ENCODE data around the gene KCNQ1. TPM values are rescaled to one million over a fixed set of nuclear protein-coding genes. Genes with fewer than 3 reads are reported as not detected.

The KCNQ1 gene
- total RNA-seq, 1 experiment from 2014 or later, result not detected

GRCh38 chr11:2584434-2584811, 139.6 kb downstream of the KCNQ1 start:
- H3K9me3 Mint-ChIP-seq (ENCODE audit: unreplicated experiment), result no peaks in the 10 kb centered on the region
- no peaks in the 10 kb centered on the region for H3K27me3 Mint-ChIP-seq (ENCODE audit: insufficient read depth, unreplicated experiment)
- no peaks in the 10 kb centered on the region for H3K36me3 Mint-ChIP-seq (ENCODE audit: insufficient read depth, unreplicated experiment)
- no peak for TF ChIP-seq CTCF (IDR thresholded peaks at IDR 0.05; ENCODE audit: unreplicated experiment)
- H3K27ac Mint-ChIP-seq (ENCODE audit: low read depth, unreplicated experiment), result no peak overlapping the region
- no peaks in the 10 kb centered on the region for H3K4me1 Mint-ChIP-seq (ENCODE audit: insufficient read depth, unreplicated experiment)
- no TSS peak for BruUV-seq (replicated peaks)
- DNase-seq (ENCODE audit: unreplicated experiment), result no peak
- intact Hi-C loops (cut with micrococcal nuclease), result no loop called here
- ChIA-PET CTCF (no interaction called here), POLR2A (no interaction called here)
- H3K4me3 Mint-ChIP-seq (ENCODE audit: unreplicated experiment), result no peak overlapping the region

- Mint-ChIP-seq H3K36me3 (ENCODE audit: insufficient read depth, unreplicated experiment) (no peaks in the 10 kb centered on the region), H3K4me3 (ENCODE audit: unreplicated experiment) (no peak overlapping the region), H3K9me3 (ENCODE audit: unreplicated experiment) (no peaks in the 10 kb centered on the region), H3K4me1 (ENCODE audit: insufficient read depth, unreplicated experiment) (no peaks in the 10 kb centered on the region), H3K27ac (ENCODE audit: low read depth, unreplicated experiment) (no peak overlapping the region), H3K27me3 (ENCODE audit: insufficient read depth, unreplicated experiment) (no peaks in the 10 kb centered on the region)
- no peak for TF ChIP-seq CTCF (IDR thresholded peaks at IDR 0.05; ENCODE audit: unreplicated experiment)
- intact Hi-C loops (cut with micrococcal nuclease), result no loop called here
- ChIA-PET CTCF (no interaction called here), POLR2A (no interaction called here)
- DNase-seq (ENCODE audit: unreplicated experiment), result no peak
- BruUV-seq (replicated peaks), result no TSS peak
Observed at GRCh38 chr11:2584812-2585565, 140.2 kb downstream of the KCNQ1 start.

GRCh38 chr11:2585566-2586086, 140.8 kb downstream of the KCNQ1 start:
- H3K36me3 Mint-ChIP-seq (ENCODE audit: insufficient read depth, unreplicated experiment), result no peaks in the 10 kb centered on the region
- H3K4me1 Mint-ChIP-seq (ENCODE audit: insufficient read depth, unreplicated experiment), result no peaks in the 10 kb centered on the region
- intact Hi-C loops (cut with micrococcal nuclease), result no loop called here
- no peak for TF ChIP-seq CTCF (IDR thresholded peaks at IDR 0.05; ENCODE audit: unreplicated experiment)
- no peak for DNase-seq (ENCODE audit: unreplicated experiment)
- H3K4me3 Mint-ChIP-seq (ENCODE audit: unreplicated experiment), result no peak overlapping the region
- no peaks in the 10 kb centered on the region for H3K27me3 Mint-ChIP-seq (ENCODE audit: insufficient read depth, unreplicated experiment)
- no peaks in the 10 kb centered on the region for H3K9me3 Mint-ChIP-seq (ENCODE audit: unreplicated experiment)
- POLR2A ChIA-PET, result no interaction called here
- CTCF ChIA-PET, result no interaction called here
- no TSS peak for BruUV-seq (replicated peaks)
- H3K27ac Mint-ChIP-seq (ENCODE audit: low read depth, unreplicated experiment), result no peak overlapping the region

- TF ChIP-seq CTCF (IDR thresholded peaks at IDR 0.05; ENCODE audit: unreplicated experiment), result no peak
- no peaks in the 10 kb centered on the region for H3K36me3 Mint-ChIP-seq (ENCODE audit: insufficient read depth, unreplicated experiment)
- no peak for DNase-seq (ENCODE audit: unreplicated experiment)
- BruUV-seq (replicated peaks), result no TSS peak
- no peak overlapping the region for H3K27ac Mint-ChIP-seq (ENCODE audit: low read depth, unreplicated experiment)
- CTCF ChIA-PET, result no interaction called here
- no peaks in the 10 kb centered on the region for H3K27me3 Mint-ChIP-seq (ENCODE audit: insufficient read depth, unreplicated experiment)
- POLR2A ChIA-PET, result no interaction called here
- H3K9me3 Mint-ChIP-seq (ENCODE audit: unreplicated experiment), result no peaks in the 10 kb centered on the region
- intact Hi-C loops (cut with micrococcal nuclease), result no loop called here
- H3K4me1 Mint-ChIP-seq (ENCODE audit: insufficient read depth, unreplicated experiment), result no peaks in the 10 kb centered on the region
- no peak overlapping the region for H3K4me3 Mint-ChIP-seq (ENCODE audit: unreplicated experiment)
Observed at GRCh38 chr11:2586087-2586792, 141.4 kb downstream of the KCNQ1 start.

Data from MCF 10A (cell line).